Measurements from ENCODE around the gene CDA. TPM values are rescaled to one million over a fixed set of nuclear protein-coding genes. Genes with fewer than 3 reads are reported as not detected.

The CDA gene
- polyA plus RNA-seq (2013, experiment 1 of 2; ENCODE audit: insufficient read length), result 2.8 TPM
- polyA plus RNA-seq (2013, experiment 2 of 2; ENCODE audit: insufficient read length), result 3.6 TPM

GRCh38 chr1:20588634-20589225 lies at the start of gene CDA:
CDA (plus strand) TSS chr1:20589097; CDS start chr1:20589130, 33 bp downstream.
- DNase-seq, result no peak

GRCh38 chr1:20540281-20540680 lies 48.6 kb upstream of the CDA start:
- DNase-seq, result no peak

- no peak for DNase-seq
Observed at GRCh38 chr1:20546637-20547036, 42.3 kb upstream of the CDA start.

- DNase-seq, result no peak
Observed at GRCh38 chr1:20551161-20551560, 37.7 kb upstream of the CDA start.

DNA sequence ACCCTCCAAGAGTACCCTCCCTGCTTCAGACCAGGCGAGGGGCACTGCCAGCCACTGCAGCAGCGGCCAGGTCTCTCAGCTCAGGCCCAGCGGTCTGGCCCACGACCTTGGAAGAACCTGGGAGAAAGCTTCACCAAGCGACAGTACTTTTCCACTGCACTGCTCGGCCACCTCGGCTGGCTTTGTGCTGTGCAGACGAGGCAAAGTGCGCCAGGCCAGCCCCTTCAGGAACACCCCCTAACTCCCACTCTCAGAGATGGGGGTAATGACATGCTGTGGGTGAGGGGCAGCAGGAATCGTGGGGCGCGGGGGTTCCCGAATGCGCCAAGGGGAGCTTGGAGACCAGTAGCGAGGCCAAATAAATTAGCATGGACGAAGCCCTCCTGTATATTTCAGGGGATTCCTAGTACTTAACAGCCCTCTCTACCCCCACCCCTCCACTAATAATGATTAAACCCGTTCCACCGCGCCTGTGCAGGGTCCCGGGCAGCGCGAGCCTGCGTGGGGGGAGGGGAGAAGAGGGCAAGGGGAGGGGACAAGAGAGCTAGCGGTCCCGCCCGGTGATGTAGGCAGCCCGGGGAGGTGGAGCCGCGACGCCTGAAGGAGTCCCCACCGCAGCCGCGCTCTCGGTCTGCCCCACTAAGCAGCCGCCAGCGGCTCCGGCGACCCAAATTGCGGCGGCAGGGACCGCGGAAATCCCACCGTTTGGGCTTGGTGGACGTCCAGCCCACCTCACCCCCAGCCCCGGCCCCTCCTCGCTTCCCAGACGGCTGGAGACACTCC lies 36.8 kb upstream of the CDA start, which contains the start of gene FAM43B:
Gene FAM43B, plus strand, starts transcription at position 629 of the 783 bp plus-strand sequence. CDS start 401 bp downstream, outside the sequence.
- peak; percentile 24 for DNase-seq

DNA sequence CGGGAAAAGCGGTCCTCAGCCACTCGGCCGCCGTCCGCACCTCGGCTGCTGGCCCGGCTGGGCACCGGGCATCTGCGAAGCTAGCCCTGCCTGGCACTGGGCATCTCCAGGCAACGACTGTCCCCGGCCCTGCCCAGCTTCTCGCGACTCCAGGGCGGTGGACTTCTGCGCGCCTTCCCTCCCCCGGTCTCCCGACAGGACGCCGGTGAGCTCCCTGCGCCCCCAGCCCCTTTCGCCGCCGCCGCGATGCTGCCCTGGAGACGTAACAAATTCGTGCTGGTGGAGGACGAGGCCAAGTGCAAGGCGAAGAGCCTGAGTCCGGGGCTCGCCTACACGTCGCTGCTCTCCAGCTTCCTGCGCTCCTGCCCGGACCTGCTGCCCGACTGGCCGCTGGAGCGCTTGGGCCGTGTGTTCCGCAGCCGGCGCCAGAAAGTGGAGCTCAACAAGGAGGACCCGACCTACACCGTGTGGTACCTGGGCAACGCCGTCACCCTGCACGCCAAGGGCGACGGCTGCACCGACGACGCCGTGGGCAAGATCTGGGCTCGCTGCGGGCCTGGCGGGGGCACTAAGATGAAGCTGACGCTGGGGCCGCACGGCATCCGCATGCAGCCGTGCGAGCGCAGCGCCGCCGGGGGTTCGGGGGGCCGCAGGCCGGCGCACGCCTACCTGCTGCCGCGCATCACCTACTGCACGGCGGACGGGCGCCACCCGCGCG lies 36.0 kb upstream of the CDA start:
- no peak for DNase-seq

- no peak for DNase-seq
Observed at GRCh38 chr1:20555025-20555757, 33.7 kb upstream of the CDA start.

DNA sequence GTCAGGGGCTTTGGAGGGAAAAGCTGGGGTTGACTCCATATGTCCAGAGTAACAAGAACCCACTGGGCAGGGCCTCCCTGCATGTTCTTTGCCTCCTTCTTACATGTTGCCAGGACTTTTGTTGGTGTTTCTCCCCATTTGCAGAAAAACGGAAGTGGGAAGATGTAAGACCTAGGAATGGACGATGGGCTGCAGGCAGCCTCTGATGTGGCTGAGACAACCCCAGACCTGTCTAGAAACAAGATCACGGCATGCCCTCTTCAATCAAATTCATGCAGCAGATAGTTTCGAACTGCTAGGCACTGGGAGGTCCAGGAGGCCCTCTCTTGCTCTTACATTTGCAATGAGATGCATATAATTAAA lies 33.2 kb upstream of the CDA start:
- no peak for DNase-seq

- DNase-seq, result no peak
Observed at GRCh38 chr1:20558191-20558590, 30.7 kb upstream of the CDA start.

DNA sequence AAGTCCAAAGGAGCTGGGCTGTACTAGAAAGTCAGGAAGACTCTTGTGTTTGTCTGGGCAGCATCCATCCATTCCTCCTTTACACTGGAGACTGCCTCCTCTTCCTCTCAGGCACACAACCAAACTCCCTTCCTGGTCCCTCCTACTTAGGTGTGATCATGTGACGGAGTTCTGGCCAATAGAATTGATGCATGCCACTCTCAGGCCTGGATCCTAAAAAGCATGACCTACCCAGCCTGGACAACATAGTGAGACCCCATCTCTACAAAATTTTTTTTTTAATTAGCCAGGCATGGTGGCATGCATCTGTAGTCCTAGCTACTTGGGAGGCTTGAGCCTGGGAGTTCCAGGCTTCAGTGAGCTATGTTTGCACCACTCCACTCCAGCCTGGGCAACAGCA lies 27.9 kb upstream of the CDA start:
- no peak for DNase-seq

DNA sequence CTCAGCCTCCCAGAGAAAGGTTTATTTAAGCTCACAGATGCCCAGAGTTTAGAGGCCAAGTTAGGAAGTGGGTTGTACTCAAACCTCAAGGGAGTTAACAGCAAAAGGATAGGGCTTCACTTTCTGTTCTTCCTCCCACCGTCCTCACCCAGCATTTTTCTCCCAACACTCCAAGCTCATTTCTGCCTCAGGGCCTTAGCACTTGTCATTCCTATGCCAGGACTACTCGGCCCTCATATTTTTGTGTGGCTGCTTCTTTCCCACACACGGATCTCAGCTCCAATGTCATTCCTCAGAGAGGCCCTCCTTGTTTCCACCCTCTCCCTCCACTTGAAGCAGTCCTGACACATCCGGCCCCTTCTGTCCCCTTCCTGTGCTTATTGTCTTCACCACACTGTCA lies 23.7 kb upstream of the CDA start:
- DNase-seq, result no peak

GRCh38 chr1:20569523-20570098 lies 19.3 kb upstream of the CDA start:
- no peak for DNase-seq

GRCh38 chr1:20571427-20571826 lies 17.5 kb upstream of the CDA start:
- no peak for DNase-seq

DNA sequence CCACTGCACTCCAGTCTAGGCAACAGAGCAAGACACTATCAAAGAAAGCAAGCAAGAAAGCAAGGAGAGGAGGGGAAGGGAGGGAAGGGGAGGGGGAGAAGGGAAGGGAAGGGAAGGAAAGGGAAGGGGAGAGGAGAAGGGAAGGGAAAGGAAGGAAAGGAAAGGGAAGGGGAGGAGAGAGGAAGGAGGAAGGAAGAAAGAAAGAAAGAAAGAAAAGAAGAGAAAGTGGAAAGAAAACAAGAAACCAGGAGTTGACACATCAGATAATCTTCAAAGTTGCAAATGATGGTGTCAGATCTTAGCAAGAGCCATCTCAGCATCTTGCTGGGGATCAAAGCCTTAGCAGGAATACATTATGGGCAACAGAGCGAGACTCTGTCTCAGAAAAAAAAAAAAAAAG lies 14.9 kb upstream of the CDA start:
- DNase-seq, result no peak

GRCh38 chr1:20574686-20575540 lies 14.0 kb upstream of the CDA start:
- peak; percentile 71 for DNase-seq

DNA sequence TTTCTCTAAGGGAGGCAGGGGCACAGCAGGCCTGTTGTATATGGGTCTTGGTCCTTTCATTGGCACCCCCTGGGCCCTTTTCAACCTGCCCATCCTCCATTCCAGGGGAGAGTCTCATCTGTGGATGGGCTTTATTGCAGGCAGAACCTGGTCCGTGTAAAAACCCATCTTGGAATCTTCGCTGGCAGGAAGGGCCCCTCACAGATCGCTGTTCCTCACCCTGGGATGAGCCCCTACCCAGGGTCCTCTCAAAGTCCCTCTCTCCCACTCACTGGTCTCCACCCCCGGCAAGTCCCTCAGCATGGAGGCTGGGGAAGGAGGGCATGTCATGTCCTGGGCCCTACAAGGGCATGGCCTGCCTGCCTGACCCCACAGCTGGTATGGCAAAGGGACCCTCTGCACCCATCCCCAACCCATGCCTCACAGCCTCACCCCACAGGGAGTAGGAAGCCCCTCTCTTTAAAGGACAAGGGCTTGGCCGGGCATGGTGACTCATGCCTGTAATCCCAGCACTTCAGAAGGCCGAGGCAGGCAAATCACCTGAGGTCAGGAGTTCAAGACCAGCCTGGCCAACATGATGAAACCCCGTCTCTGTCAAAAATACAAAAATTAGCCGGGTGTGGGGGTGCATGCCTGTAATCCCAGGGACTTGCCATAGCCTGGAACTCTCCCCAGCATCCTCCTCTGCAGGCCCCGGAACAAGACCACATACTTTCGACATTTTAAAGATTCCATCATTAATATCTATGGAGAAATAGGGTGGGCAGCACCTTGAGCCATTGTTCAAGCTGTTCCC lies 13.2 kb upstream of the CDA start:
- no peak for DNase-seq

DNA sequence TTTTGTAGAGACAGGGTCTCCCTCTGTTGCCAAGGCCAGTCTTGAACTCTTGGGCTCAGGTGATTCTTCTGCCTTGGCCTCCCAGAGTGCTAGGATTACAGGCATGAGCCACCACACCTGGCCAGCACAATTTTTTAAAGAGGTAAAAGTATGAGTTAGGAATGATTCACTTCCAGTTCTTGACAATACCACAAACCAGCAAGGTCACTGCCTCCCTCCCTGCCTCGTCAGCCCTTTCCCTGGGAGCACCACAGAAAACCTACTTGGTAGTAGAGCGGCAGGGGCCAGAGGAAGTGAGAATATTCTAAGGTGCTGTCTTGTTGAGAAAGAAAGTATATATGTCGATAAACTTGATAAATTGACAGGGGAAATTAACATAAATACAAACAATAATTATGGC lies 10.8 kb upstream of the CDA start:
- DNase-seq, result no peak

DNA sequence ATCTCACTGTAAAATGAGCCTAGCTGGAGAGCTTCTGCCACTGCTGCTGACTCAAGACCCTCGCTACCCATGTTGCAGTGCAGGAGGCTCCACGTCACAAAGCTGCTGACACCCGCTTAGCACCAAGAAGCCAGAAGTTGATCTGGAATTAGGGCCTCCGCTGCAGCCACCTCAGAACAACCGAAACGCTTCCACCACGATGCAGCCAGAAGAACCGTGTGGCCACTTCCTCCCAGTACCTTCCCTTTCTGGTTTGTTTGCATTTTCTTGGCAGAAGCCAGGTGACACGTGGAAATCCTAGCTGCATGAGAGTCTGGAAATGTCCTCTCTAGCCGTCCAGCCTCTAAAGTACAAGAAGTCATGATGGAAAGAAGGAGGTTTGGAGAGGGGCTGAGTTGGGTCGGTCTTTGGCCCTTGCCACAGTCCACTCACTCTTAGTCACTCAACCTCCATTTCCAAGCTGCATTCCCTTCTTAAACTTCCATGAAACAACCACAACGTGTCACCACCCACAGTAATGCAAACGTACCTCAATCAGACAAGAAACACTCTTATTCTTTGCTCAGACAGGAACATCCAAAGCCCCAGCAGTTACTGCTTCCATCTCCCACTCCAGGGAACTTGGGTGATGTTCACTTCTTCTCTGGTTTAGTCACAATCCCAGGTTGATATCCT lies 10.0 kb upstream of the CDA start:
- peak; percentile 57 for DNase-seq

DNA sequence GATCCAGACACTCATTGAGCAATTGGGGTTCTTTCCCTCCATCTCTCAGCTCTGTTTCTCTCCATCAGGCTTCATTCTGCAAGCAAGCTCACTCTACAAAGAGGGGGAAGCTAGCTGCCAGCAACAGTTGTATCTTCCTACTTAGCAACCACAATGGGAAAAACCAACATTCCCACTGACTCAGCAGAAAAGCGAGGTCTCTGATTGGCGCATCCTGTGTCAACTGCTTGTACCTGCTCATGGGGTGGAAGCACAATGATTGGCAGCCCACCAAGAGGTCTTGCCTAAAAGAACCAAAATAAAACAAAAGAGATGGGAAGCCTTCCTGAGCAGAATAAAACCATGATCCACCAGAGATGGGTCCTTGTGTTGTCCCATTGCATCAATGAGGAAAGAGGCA lies 4.0 kb upstream of the CDA start:
- DNase-seq, result peak; percentile 30
